Stimulated activated CD4-positive, alpha-beta T cell treated with anti-CD3 and anti-CD28 coated beads, Interleukin-4, amount 100 ng/mL, for 48 hours (primary cell): ENCODE results near the gene PEA15.

Source experiments
- DNase-seq, 2 donors: peaks; one replicate each; pipeline ENCODE4 v3.0.0-alpha.2; 2020; ENCODE audit warnings: low read depth in 2 of 2

The PEA15 gene

GRCh38 chr1:160208557-160209320 is 3.6 kb downstream of the PEA15 start:
- no peak for DNase-seq

- DNase-seq = no peak
These were observed 4.3 kb downstream of the PEA15 start for GRCh38 chr1:160209321-160210046.

- DNase-seq = no peak
These were observed 5.4 kb downstream of the PEA15 start for GRCh38 chr1:160210561-160210960.

GRCh38 chr1:160211046-160211790 is 6.0 kb downstream of the PEA15 start:
- DNase-seq = no peak

- DNase-seq = no peak
These were observed 9.4 kb downstream of the PEA15 start for GRCh38 chr1:160214481-160215140.

GRCh38 chr1:160216301-160216700 is 11.1 kb downstream of the PEA15 start:
- no peak for DNase-seq

GRCh38 chr1:160217481-160218051 is 12.4 kb downstream of the PEA15 start:
- no peak for DNase-seq

GRCh38 chr1:160219062-160219929 is 14.1 kb downstream of the PEA15 start:
- DNase-seq = no peak

- DNase-seq = no peak
These were observed 15.1 kb downstream of the PEA15 start for GRCh38 chr1:160220301-160220700.

- DNase-seq = no peak
These were observed 15.9 kb downstream of the PEA15 start for GRCh38 chr1:160221089-160221488.

- no peak for DNase-seq
These were observed 17.4 kb downstream of the PEA15 start for GRCh38 chr1:160222546-160222945.

GRCh38 chr1:160224606-160225005 is 19.4 kb downstream of the PEA15 start:
- DNase-seq = no peak

- DNase-seq = no peak
These were observed 20.2 kb downstream of the PEA15 start for GRCh38 chr1:160225345-160225744.

GRCh38 chr1:160226623-160227022 is 21.4 kb downstream of the PEA15 start:
- no peak for DNase-seq

- DNase-seq = no peak
These were observed 21.9 kb downstream of the PEA15 start for GRCh38 chr1:160227034-160227433.

- DNase-seq = no peak
These were observed 22.4 kb downstream of the PEA15 start for GRCh38 chr1:160227561-160227960.

- no peak for DNase-seq
These were observed 23.2 kb downstream of the PEA15 start for GRCh38 chr1:160228431-160228830.

GRCh38 chr1:160232911-160233310 is 27.7 kb downstream of the PEA15 start:
- no peak for DNase-seq

- DNase-seq = no peak
These were observed 31.6 kb downstream of the PEA15 start for GRCh38 chr1:160236806-160237205.

- DNase-seq = no peak
These were observed 32.4 kb downstream of the PEA15 start for GRCh38 chr1:160237558-160237957.

- no peak for DNase-seq
These were observed 33.2 kb downstream of the PEA15 start for GRCh38 chr1:160238408-160238807.
